Kidney glomerular epithelial cell (primary cell): ENCODE data around the gene ATOX1.

Experiments
- DNase-seq: peaks from one replicate; lab custom pipeline; 2025; lab: John Stamatoyannopoulos, UW

The ATOX1 gene

DNA sequence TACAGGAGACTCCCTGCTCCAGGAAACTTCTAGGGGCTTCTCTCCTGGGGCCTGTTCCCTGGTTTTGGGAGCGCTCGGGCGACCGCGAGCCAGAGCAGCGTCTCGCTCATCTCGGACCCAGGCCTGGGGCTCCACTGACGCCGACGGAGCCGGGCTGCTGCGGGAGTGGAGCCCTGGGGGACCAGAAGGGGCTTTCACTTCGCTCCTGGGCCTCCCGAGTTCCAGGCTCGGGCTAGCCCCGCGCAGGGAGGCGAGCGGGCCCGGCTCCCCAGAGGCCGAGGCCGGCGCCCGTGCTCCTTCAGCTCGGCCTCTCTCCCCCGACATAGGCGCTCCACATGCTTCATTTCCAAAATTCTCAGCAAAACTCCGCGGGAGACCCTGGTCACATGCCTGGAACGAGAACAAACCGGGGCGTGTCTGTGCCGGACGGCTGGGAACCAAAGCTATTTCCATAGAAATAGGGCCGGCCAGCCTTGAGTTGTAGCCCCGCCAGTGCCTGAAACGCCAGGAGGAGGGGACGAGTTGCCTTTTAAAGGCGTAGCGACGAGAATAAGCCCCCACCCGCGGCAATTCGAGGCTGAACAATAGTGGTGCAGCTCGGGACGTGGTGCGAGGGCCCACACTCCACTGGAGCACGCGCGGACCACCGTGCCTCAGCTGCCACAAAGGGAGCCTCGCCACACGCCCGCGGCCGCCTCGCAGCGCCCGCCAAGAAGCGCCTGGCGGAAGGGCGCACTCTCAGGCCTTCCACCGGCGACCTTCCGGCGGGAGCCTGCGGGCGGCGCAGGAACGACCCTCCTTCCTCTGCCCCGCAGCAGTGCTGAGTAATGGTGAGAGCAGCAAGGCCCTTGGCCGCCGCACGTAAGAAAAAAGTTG is 12.2 kb upstream of the ATOX1 start:
- peak; percentile 59 for DNase-seq

- no peak for DNase-seq
Measured at GRCh38 chr5:151766975-151767374, 8.5 kb upstream of the ATOX1 start.

GRCh38 chr5:151764801-151765200 is 6.4 kb upstream of the ATOX1 start:
- DNase-seq, result no peak

GRCh38 chr5:151758141-151758429 is 346 bp downstream of the ATOX1 start:
- DNase-seq, result no peak

DNA sequence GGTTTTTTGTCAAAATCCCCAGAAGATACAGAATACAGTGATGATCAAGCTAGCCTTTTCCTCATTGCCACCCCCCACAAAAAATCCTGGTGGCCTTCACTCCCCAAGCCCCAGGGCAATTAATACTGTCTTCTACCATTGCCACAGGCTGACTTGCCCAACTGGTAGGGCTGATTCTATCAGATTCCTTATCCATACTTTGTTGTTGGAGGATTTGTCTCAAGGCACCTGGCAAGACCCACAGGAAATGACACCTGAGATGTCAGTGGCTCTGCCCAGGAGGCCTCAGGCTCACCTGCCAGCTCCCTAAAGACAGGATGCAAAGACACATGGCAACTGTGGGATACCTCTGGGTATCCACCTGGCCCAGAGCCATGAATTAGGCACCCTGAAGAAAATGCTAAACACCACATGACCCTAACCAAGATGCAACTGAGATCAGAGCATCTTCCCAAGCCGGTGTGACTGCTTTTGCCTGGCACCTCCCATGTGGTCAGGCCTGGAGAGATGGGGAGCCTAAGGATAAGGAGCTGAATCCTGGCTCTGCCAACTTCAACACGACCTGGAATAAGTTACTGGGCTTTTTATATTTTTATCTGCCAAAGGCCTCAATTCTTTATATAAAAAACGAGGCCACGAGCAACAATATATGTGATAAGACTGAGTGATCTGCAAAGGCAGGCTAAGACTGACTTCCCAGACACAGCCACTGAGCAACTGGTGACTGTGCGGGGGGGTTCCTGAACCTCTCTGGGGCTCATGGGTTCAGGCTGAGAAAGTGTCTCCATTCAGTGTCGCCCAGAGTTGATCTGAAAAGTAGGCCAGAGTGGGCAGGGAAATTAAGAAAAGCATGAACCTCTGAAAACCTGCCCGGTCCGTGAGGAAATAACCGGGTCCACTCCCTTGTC is 944 bp downstream of the ATOX1 start:
- no peak for DNase-seq

DNA sequence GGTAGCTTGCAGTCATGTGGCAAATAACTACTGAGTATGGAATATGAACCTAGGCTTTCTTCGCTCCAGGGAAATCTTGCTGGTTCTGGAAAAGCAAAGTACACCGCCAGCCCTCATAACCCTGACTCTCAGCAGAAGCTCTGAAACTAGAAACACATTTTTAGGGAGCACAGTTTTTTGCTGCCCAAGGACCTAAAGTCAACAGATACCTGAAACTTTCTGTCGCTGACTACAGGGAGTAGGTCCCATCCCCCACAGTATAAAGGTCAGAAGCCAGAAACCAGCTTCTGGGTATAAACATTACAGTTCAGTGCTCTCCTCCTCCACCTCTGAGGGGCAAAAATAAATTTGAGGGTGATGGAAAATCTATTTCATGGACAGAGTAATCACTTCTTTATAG is 3.0 kb downstream of the ATOX1 start:
- no peak for DNase-seq

DNA sequence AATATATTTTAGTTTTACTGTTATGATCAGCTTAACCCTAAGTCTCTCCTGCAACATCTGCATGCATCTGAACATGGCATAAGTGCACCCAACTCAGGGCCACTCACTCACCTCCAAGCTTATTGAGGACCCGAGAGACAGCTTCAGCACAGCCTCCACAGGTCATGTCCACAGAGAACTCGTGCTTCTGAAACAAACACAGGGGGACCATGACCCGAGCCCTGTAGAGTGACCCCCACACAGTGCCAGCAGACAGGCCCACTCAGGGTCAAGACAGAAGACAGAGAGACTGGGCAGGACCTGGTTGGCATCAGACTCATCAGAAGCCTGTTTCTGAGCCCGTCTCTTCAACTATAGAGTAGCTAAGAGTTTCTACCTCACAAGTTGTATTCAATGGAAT is 6.8 kb downstream of the ATOX1 start:
- DNase-seq, result no peak

DNA sequence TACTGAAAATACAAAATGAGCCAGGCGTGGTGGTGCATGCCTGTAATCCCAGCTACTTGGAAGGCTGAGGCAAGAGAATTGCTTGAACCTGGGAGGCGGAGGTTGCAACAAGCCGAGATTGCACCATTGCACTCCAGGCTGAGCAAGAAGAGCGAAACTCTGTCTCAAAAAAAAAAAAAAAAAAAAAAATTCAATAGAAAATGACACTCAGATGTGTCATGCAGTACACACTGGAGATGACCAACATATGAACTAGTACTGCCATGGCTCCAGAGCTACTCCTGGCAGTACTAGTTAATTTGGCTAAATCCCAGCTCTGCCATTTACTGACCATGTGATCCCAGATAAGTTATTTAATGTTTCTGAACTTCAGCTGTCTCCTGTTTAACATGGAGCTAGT is 7.3 kb downstream of the ATOX1 start:
- no peak for DNase-seq

DNA sequence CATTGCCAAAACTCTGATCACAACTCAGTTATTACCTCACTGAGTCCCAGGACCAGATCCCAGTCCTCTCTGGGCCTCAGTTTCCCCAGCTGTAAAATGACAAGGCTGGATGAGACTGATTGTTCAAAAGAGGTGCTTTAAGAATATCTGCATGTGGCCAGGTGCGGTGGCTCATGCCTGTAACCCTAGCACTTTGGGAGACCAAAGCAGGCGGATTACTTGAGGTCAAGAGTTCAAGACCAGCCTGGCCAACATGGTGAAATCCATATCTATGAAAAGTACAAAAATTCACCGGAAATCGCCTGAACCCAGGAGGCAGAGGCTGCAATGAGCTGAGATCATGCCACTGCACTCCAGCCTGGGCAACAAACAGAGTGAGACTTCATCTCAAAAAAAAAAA is 8.3 kb downstream of the ATOX1 start:
- no peak for DNase-seq

GRCh38 chr5:151745071-151745705 is 13.2 kb downstream of the ATOX1 start:
- DNase-seq, result peak; percentile 79

- no peak for DNase-seq
Measured at GRCh38 chr5:151743530-151743929, 14.9 kb downstream of the ATOX1 start.

GRCh38 chr5:151742870-151743294 is 15.5 kb downstream of the ATOX1 start:
- DNase-seq, result peak; percentile 75

DNA sequence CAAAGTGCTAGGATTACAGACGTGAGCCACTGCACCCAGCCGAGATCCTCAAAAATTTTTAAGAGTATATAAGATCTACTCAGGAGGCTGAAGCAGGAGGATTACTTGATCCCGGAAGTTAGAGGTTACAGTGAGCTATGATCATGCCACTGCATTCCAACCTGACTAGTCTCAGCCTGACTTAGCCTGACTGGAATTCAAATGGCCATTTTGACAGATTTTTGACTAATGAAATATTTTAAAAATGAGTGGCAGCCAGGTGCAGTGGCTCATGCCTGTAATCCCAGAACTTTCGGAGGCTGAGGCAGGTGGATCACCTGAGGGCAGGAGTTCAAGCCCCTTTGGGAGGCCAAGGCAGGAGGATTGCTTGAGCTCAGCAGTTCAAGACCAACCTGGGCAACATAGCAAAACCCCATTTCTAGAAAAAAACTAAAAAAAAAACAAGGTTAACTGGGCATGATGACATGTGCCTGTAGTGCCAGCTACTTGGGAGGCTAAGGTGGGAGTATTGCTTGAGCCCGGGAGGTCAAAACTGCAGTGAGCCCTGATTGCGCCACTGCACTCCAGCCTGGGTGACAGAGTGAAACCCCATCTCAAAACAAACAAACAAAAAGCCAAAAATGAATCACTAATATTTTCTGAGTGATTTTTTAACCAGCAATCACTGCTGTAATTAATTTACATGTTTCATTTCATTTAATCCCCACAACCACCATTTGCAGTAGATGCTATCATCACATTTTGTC is 16.6 kb downstream of the ATOX1 start:
- peak; percentile 64 for DNase-seq

DNA sequence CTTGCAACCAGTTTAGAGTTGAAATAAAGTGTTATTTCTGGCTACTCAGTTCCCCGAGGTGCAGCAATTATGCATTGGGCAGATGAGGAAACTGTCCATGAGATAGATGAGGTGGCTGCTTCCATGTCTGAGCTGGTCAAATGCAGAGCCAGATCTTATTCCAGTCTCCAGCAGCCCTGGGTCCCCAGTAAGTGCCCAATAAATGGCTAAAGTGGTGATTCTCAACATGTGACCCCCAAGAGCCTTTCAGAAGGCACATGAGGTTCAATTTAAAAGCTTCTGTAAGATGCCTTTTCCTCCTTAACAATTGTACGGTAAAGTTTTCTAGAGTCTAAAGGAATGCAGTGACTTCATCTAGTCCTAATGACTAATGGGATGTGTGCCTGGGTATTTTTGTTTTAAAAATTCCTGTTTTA is 17.5 kb downstream of the ATOX1 start:
- peak; percentile 72 for DNase-seq

DNA sequence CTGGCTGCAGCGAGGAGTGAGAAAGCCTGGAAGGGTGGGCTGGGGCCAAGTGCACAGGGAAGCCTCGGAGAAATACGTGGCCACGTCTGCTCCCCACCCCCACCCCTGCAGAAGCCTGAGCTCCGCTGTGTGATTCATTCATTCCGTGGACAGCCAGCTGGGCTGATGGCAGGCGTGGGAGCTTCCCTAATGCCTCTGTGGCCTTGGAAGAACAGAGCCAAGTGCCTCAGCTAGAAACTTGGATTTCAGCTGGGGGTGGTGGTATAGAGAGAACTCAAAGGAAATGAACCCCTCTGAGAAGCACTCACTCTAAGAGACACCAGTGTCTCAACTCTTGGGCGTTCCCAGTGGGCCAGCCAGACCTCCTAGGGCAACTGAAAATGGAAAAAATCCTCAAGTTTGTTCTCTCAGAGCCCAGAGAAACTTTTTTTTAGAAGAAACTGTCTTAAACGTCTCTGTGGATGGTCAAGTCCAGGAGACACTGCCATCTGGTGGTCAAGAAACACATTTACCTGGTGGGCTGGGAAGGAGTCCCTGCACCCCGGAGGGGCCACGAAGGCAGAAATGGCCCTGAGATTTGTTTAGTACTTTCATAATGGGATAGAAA is 18.0 kb downstream of the ATOX1 start:
- DNase-seq, result peak; percentile 94

DNA sequence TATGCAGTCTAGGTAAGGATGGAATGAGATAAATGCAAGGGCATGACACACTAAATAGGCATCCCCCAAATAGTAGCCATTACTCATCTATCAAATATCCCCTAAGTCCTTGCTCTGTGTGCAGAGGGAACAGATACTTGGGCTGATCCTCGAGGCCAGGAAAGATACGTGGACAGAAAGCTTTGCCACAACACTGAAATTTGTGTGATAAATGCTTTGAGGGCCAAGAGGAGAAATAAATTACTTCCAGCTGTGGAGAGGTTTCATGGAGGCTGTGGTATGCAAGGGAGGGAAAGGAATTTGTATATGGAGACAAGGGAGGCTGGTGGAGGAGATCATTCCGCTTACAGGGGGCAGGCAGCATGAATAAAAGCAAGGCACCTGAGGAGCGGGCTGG is 18.5 kb downstream of the ATOX1 start:
- peak; percentile 89 for DNase-seq

GRCh38 chr5:151739395-151739794 is 19.0 kb downstream of the ATOX1 start:
- DNase-seq, result no peak

- DNase-seq, result no peak
Measured at GRCh38 chr5:151738125-151738848, 20.1 kb downstream of the ATOX1 start.

- no peak for DNase-seq
Measured at GRCh38 chr5:151737431-151737830, 21.0 kb downstream of the ATOX1 start.

DNA sequence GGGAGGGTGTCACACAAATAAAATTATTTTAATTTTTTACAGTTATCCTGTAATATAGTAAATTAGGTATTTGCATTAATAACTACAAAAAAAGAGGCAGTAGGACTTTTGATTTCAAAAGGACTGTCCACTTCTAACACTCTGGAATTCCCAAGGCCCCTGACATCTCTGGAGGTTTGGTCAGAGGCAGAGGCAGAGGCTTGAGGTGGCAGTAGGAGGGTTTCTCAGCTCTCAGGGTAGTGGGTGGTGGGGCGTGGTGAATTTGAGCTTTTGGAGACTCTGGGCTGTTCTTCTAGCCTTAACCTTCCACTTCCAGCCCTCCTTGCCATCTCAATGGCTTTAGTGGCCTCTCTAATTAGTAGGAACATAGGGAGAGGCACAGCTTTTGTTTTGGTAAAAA is 22.8 kb downstream of the ATOX1 start:
- no peak for DNase-seq

GRCh38 chr5:151734064-151734408 is 24.4 kb downstream of the ATOX1 start:
- DNase-seq, result no peak
